ENCODE data around the gene ARPC2.
"Not testable (repeated sequence)": the region's sequence is repeated elsewhere in the genome, so short reads cannot be mapped to it uniquely, and the experiment has no call there.

ARPC2 gene

DNA sequence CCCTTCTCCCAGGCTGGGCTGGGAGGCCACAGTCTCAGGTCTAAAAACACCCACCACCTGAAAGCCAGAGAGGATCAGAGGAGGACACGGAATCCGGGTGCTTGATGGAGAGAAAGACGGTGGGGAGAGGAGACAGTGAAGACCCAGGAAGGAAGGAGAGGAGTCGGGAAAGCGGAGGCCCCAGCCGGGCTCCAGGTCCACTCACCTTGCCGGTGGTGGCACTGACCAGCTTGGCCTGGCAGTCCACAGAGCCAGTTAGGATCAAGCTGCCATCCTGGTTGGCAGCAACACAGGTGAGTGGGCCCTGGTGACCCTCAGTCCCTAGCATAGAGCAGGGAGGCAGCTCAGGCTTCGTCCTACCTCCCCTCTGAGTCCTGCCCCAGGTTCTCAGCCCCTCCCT is 48.6 kb downstream of the ARPC2 start:
- no peak overlapping the region for H3K27ac ChIP-seq (ENCODE audit: low read length)
- no peaks in the 10 kb centered on the region for H3K27me3 ChIP-seq (ENCODE audit: control insufficient read depth, insufficient read depth, low read length)
- peaks cover 37% of the 10 kb centered on the region for H3K36me3 ChIP-seq (ENCODE audit: control insufficient read depth, low read depth, low read length)
- H3K4me1 ChIP-seq (ENCODE audit: control insufficient read depth, low read depth, low read length), result peaks cover 8% of the 10 kb centered on the region
- H3K9ac ChIP-seq (ENCODE audit: low read length), result no peak overlapping the region
- H3K4me3 ChIP-seq (ENCODE audit: low read length), result no peak overlapping the region
- H3K9me3 ChIP-seq (ENCODE audit: control insufficient read depth, low read depth, low read length), result no peaks in the 10 kb centered on the region

DNA sequence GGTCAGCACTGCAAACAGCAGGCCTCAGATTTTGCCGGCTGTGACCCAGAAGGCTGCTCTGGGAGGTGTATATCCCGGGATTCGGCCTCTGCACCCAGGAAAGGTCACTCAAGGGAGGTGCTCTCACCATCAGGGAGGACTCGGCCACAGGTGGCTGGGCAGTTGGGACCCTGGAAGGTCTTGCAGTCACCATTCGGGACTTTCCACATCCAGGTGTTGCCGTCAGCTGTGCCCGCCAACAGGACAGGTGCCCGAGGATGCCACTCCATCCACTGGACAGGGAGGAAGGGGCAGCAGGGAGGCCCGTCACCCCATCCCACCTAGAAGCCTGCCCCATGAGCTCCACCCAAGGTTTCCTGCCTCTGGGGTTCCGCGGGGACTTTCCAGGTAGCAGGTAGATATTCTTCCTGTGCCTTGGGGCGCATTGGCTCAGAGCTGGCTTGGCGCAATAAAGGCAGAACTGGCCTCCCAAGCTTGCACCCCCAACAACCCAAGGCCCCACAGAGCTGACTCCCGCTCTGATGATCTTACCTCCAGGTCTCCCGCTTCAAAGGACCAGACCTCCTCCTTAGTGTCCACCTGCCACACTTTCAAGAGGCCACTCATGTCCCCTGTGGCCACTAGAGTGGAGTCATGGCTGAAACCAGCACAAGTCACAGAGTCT is 49.5 kb downstream of the ARPC2 start:
- peaks cover 37% of the 10 kb centered on the region for H3K36me3 ChIP-seq (ENCODE audit: control insufficient read depth, low read depth, low read length)
- H3K27me3 ChIP-seq (ENCODE audit: control insufficient read depth, insufficient read depth, low read length), result no peaks in the 10 kb centered on the region
- H3K27ac ChIP-seq (ENCODE audit: low read length), result no peak overlapping the region
- H3K4me1 ChIP-seq (ENCODE audit: control insufficient read depth, low read depth, low read length), result peaks cover under 1% of the 10 kb centered on the region
- no peak overlapping the region for H3K4me3 ChIP-seq (ENCODE audit: low read length)
- H3K9me3 ChIP-seq (ENCODE audit: control insufficient read depth, low read depth, low read length), result no peaks in the 10 kb centered on the region
- H3K9ac ChIP-seq (ENCODE audit: low read length), result no peak overlapping the region

DNA sequence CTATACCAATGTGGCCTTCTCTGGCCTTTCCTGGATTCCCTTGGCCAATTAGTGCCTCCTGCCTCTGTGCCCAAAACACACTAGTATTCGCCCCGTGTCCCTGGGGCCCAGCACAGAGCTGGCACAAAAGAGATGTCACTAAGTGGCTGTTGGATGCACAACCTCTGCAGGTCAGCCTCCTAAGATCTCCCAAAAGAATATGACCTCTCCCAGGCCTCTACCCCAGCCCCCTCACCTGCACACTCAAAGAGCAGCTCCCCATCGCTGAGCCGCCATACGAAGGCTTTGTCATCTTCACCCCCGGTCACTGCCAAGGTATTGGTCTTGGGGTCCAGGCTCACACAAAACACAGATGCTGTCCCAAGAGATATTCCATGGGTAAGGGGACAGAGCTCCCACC is 50.3 kb downstream of the ARPC2 start:
- Histone ChIP-seq H3K36me3 (ENCODE audit: control insufficient read depth, low read depth, low read length) (peaks cover 37% of the 10 kb centered on the region), H3K9me3 (ENCODE audit: control insufficient read depth, low read depth, low read length) (no peaks in the 10 kb centered on the region), H3K4me1 (ENCODE audit: control insufficient read depth, low read depth, low read length) (no peaks in the 10 kb centered on the region), H3K27me3 (ENCODE audit: control insufficient read depth, insufficient read depth, low read length) (no peaks in the 10 kb centered on the region), H3K27ac (ENCODE audit: low read length) (no peak overlapping the region), H3K9ac (ENCODE audit: low read length) (no peak overlapping the region), H3K4me3 (ENCODE audit: low read length) (no peak overlapping the region)

DNA sequence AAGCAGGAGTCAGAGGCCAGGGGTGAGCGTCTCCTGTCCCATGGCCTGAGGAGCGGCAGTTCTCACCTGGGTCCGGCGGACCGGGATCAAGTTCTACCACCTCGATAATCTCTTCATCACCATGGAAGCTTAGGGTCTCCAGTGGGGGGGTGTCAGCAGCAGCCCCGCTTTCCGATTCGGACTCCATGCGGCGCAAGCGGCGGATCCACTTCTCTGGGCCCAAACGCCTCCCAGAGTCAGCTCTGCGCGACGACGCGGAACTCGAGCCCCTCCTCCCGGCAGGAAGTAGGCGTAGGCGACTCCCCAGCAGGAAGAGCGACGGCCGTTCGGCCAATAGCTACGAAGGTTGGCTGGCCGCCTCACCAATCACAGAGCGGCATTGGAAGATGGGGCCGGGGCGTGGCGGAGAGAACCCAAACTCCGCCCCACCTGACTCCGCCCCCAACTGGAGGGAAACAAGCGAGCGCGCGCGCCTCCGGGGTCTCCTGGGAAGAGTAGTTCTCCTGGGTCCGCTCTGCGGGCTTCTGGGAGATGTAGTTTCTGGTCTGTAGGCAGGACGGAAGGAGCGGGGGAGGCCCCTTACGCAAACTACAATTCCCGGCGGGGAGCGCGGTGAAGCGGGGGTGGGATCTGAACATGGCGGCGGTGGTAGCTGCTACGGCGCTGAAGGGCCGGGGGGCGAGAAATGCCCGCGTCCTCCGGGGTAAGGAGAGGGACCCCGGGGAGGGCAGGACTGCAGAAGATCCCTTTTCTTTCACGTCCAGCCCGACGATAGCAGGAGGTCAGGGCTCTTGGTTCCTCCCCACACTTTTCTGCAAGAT is 53.1 kb downstream of the ARPC2 start, which contains the start of the genes AAMP and PNKD:
TSS of gene AAMP (minus strand) at position 238 of the 821 bp plus-strand sequence. CDS start at position 187, 51 bp downstream.
TSS of gene PNKD (plus strand) at position 620 of the 821 bp plus-strand sequence. CDS start at position 637, 17 bp downstream.
- peak within 1 kb of the TSS; percentile 80 for H3K9ac ChIP-seq (ENCODE audit: low read length)
- H3K4me1 ChIP-seq (ENCODE audit: control insufficient read depth, low read depth, low read length), result no peaks in the 10 kb centered on the region
- no peaks in the 10 kb centered on the region for H3K9me3 ChIP-seq (ENCODE audit: control insufficient read depth, low read depth, low read length)
- peak within 1 kb of the TSS; percentile 96 for H3K4me3 ChIP-seq (ENCODE audit: low read length)
- peaks cover 32% of the 10 kb centered on the region for H3K36me3 ChIP-seq (ENCODE audit: control insufficient read depth, low read depth, low read length)
- H3K27me3 ChIP-seq (ENCODE audit: control insufficient read depth, insufficient read depth, low read length), result no peaks in the 10 kb centered on the region
- peak within 1 kb of the TSS; percentile 79 for H3K27ac ChIP-seq (ENCODE audit: low read length)

GRCh38 chr2:218270721-218271486 is 53.9 kb downstream of the ARPC2 start:
- peaks cover 32% of the 10 kb centered on the region for H3K36me3 ChIP-seq (ENCODE audit: control insufficient read depth, low read depth, low read length)
- no peak overlapping the region for H3K27ac ChIP-seq (ENCODE audit: low read length)
- no peaks in the 10 kb centered on the region for H3K9me3 ChIP-seq (ENCODE audit: control insufficient read depth, low read depth, low read length)
- H3K4me1 ChIP-seq (ENCODE audit: control insufficient read depth, low read depth, low read length), result no peaks in the 10 kb centered on the region
- H3K4me3 ChIP-seq (ENCODE audit: low read length), result peak overlapping the region; percentile 90
- peak overlapping the region; percentile 78 for H3K9ac ChIP-seq (ENCODE audit: low read length)
- H3K27me3 ChIP-seq (ENCODE audit: control insufficient read depth, insufficient read depth, low read length), result no peaks in the 10 kb centered on the region

DNA sequence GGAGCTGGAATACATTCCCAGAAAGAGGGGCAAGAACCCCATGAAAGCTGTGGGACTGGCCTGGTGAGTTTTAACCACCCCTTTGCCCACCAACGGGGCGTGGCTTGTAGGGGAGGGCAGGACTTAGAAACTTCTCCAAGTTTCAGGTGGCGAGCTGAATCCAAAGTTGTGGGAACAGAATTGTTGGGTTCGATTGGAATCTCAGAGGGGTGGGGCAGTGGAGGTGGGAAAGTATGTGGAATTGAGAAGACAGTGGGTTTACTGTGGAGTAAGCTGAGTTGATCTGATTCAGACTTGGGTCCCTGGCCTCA is 54.5 kb downstream of the ARPC2 start:
- Histone ChIP-seq H3K36me3 (ENCODE audit: control insufficient read depth, low read depth, low read length) (peaks cover 32% of the 10 kb centered on the region), H3K4me1 (ENCODE audit: control insufficient read depth, low read depth, low read length) (no peaks in the 10 kb centered on the region), H3K4me3 (ENCODE audit: low read length) (peak overlapping the region; percentile 90), H3K27me3 (ENCODE audit: control insufficient read depth, insufficient read depth, low read length) (no peaks in the 10 kb centered on the region), H3K27ac (ENCODE audit: low read length) (no peak overlapping the region), H3K9me3 (ENCODE audit: control insufficient read depth, low read depth, low read length) (no peaks in the 10 kb centered on the region), H3K9ac (ENCODE audit: low read length) (no peak overlapping the region)

DNA sequence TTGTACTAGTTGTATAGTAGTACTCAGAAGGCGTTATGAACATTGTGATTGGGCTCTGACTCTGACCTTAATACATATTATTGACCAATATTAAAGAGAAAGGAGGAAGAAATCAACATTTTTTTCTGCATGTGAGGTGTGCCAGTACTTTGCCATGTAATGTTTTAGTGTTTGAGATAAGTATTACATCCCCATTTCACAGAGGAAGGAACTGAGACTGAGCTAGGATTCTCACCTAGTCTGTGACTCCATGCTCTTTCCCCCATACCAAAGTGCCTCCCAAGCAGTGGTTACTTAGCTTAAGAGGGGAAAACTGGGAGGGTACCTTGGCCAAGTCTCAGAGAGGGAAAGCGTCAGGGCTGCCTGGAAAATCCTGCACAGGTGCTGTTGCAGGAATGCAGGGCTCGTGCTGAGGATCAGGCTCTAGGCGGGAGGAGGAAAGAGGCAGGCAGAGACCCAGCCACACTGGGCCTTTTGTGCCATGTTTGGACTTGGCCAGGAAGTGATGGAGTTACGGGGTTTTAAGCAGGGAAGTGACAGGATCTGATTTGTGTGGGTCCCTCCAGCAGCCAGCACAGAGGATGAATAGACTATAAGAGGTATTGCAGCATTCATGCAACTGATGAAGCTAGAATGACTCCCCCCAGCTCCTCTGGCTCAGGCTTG is 55.0 kb downstream of the ARPC2 start:
- Histone ChIP-seq H3K4me3 (ENCODE audit: low read length) (no peak overlapping the region), H3K36me3 (ENCODE audit: control insufficient read depth, low read depth, low read length) (peaks cover 26% of the 10 kb centered on the region), H3K9ac (ENCODE audit: low read length) (no peak overlapping the region), H3K9me3 (ENCODE audit: control insufficient read depth, low read depth, low read length) (no peaks in the 10 kb centered on the region), H3K27me3 (ENCODE audit: control insufficient read depth, insufficient read depth, low read length) (no peaks in the 10 kb centered on the region), H3K4me1 (ENCODE audit: control insufficient read depth, low read depth, low read length) (no peaks in the 10 kb centered on the region), H3K27ac (ENCODE audit: low read length) (no peak overlapping the region)

GRCh38 chr2:218272531-218273212 is 55.7 kb downstream of the ARPC2 start:
- H3K27me3 ChIP-seq (ENCODE audit: control insufficient read depth, insufficient read depth, low read length), result no peaks in the 10 kb centered on the region
- H3K36me3 ChIP-seq (ENCODE audit: control insufficient read depth, low read depth, low read length), result peaks cover 24% of the 10 kb centered on the region
- no peak overlapping the region for H3K4me3 ChIP-seq (ENCODE audit: low read length)
- H3K9ac ChIP-seq (ENCODE audit: low read length), result no peak overlapping the region
- H3K4me1 ChIP-seq (ENCODE audit: control insufficient read depth, low read depth, low read length), result no peaks in the 10 kb centered on the region
- no peak overlapping the region for H3K27ac ChIP-seq (ENCODE audit: low read length)
- H3K9me3 ChIP-seq (ENCODE audit: control insufficient read depth, low read depth, low read length), result no peaks in the 10 kb centered on the region

DNA sequence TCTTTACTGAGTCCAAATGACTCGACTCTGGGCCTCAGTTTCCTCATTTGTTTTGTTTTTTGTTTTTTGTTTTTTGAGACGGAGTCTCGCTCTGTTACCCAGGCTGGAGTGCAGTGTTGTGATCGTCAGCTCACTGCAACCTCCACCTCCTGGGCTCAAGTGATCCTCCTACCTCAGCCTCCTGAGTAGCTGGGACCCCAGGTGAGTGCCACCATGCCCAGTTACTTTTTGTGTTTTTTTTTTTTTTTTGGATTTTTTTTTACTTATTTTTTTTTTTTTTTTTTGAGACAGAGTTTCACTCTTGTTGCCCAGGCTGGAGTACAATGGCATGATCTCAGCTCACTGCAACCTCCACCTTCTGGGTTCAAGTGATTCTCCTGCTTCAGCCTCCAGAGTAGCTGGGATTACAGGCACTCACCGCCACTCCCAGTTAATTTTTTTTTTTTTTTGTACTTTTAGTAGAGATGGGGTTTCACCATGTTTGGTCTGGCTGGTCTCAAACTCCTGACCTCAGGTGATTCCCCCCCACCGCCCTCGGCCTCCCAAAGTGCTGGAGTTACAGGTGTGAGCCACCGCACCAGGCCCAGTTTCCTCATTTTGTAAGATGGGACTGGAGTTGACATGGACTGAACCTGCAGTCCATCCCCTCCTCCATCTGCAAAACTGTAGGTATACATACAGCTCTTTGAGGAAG is 56.4 kb downstream of the ARPC2 start:
- H3K27ac ChIP-seq (ENCODE audit: low read length); H3K4me3 ChIP-seq (ENCODE audit: low read length): not testable (repeated sequence)
- peaks cover 24% of the 10 kb centered on the region for H3K36me3 ChIP-seq (ENCODE audit: control insufficient read depth, low read depth, low read length)

DNA sequence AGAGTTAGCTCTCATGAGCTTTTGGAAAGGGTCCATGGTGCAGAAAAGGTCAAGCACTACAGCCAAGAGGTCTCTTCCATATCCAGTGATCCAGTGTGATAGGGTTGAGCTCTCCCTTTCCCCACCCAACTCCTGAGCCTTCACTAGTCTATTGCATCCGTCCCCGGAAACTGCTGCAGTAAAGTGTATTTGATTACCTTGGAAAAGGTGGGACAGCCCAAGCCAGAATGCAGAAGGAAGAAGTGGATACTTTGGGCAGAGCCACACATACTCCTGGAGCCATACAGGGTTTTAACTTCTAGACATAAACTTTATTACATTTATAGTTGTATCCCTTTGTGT is 56.9 kb downstream of the ARPC2 start:
- no peaks in the 10 kb centered on the region for H3K9me3 ChIP-seq (ENCODE audit: control insufficient read depth, low read depth, low read length)
- no peak overlapping the region for H3K9ac ChIP-seq (ENCODE audit: low read length)
- no peak overlapping the region for H3K27ac ChIP-seq (ENCODE audit: low read length)
- H3K27me3 ChIP-seq (ENCODE audit: control insufficient read depth, insufficient read depth, low read length), result no peaks in the 10 kb centered on the region
- H3K36me3 ChIP-seq (ENCODE audit: control insufficient read depth, low read depth, low read length), result peaks cover 24% of the 10 kb centered on the region
- H3K4me1 ChIP-seq (ENCODE audit: control insufficient read depth, low read depth, low read length), result no peaks in the 10 kb centered on the region
- no peak overlapping the region for H3K4me3 ChIP-seq (ENCODE audit: low read length)

More for the DNA sequence above, 56.4 kb downstream of the ARPC2 start:
- H3K9ac ChIP-seq (ENCODE audit: low read length); H3K9me3 ChIP-seq (ENCODE audit: control insufficient read depth, low read depth, low read length); H3K4me1 ChIP-seq (ENCODE audit: control insufficient read depth, low read depth, low read length); H3K27me3 ChIP-seq (ENCODE audit: control insufficient read depth, insufficient read depth, low read length): not testable (repeated sequence)
